MV-4-11 (cell line): ENCODE results near the gene EEPD1.
A peak's percentile ranks its signal among the peaks of the same experiment; 100 is the strongest.

ENCODE experiments used
- DNase-seq: peaks from one replicate; lab custom pipeline; 2025; lab: John Stamatoyannopoulos, UW

The EEPD1 gene

GRCh38 chr7:36299823-36300341 is 146.8 kb downstream of the EEPD1 start:
- DNase-seq = no peak

- DNase-seq = no peak
These were observed 147.8 kb downstream of the EEPD1 start for GRCh38 chr7:36300696-36301350.

- no peak for DNase-seq
These were observed 149.1 kb downstream of the EEPD1 start for GRCh38 chr7:36301914-36302771.

GRCh38 chr7:36303202-36304098 is 150.4 kb downstream of the EEPD1 start:
- DNase-seq = peak; percentile 83

GRCh38 chr7:36304099-36304425 is 151.0 kb downstream of the EEPD1 start:
- no peak for DNase-seq

- DNase-seq = no peak
These were observed 152.2 kb downstream of the EEPD1 start for GRCh38 chr7:36305226-36305625.

- DNase-seq = no peak
These were observed 152.6 kb downstream of the EEPD1 start for GRCh38 chr7:36305648-36306047.

- no peak for DNase-seq
These were observed 153.2 kb downstream of the EEPD1 start for GRCh38 chr7:36306222-36306621.

- DNase-seq = peak; percentile 54
These were observed 153.7 kb downstream of the EEPD1 start for GRCh38 chr7:36306722-36307121.

- no peak for DNase-seq
These were observed 155.0 kb downstream of the EEPD1 start for GRCh38 chr7:36308031-36308430.

GRCh38 chr7:36309301-36309700 is 156.2 kb downstream of the EEPD1 start:
- DNase-seq = no peak

- DNase-seq = no peak
These were observed 156.7 kb downstream of the EEPD1 start for GRCh38 chr7:36309716-36310115.

- no peak for DNase-seq
These were observed 157.8 kb downstream of the EEPD1 start for GRCh38 chr7:36310897-36311296.

GRCh38 chr7:36311539-36311938 is 158.5 kb downstream of the EEPD1 start:
- DNase-seq = no peak

- no peak for DNase-seq
These were observed 159.2 kb downstream of the EEPD1 start for GRCh38 chr7:36312064-36312914.

- no peak for DNase-seq
These were observed 159.9 kb downstream of the EEPD1 start for GRCh38 chr7:36312915-36313334.

- no peak for DNase-seq
These were observed 160.6 kb downstream of the EEPD1 start for GRCh38 chr7:36313607-36314006.

- DNase-seq = no peak
These were observed 161.4 kb downstream of the EEPD1 start for GRCh38 chr7:36314491-36314890.

GRCh38 chr7:36315309-36315944 is 162.4 kb downstream of the EEPD1 start:
- peak; percentile 10 for DNase-seq

GRCh38 chr7:36316319-36316718 is 163.3 kb downstream of the EEPD1 start:
- DNase-seq = no peak

- no peak for DNase-seq
These were observed 164.2 kb downstream of the EEPD1 start for GRCh38 chr7:36317276-36317675.
